HepG2 (cell line): Measurements from ENCODE around the gene TRMU. TPM values are rescaled to one million over a fixed set of nuclear protein-coding genes. Genes with fewer than 3 reads are reported as not detected.

Source experiments
- CREB3 ChIP-seq: sonication (generic); formaldehyde crosslinking; IDR thresholded peaks from 2 replicates; pipeline ENCODE4 v1.5.0; 2020; ENCODE audit warnings: missing genetic modification reagents
- ETV6 ChIP-seq: sonication (generic); formaldehyde crosslinking; conservative IDR thresholded peaks from 2 replicates; pipeline ENCODE4 v1.4.0; 2020; ENCODE audit warnings: missing genetic modification reagents
- IKZF5 ChIP-seq: IDR thresholded peaks from 2 replicates; pipeline ENCODE4 v1.6.1; 2018; ENCODE audit warnings: missing genetic modification reagents, mild to moderate bottlenecking, missing compliant biosample characterization
- SMAD9 ChIP-seq: sonication (generic); formaldehyde crosslinking; IDR thresholded peaks from 2 replicates; pipeline ENCODE4 v1.5.1; 2020; ENCODE audit warnings: mild to moderate bottlenecking, missing genetic modification reagents
- ZMYM2 ChIP-seq: sonication (generic); formaldehyde crosslinking; IDR thresholded peaks from 2 replicates; pipeline ENCODE4 v1.8.0; 2022; ENCODE audit warnings: mild to moderate bottlenecking, missing genetic modification reagents
- ZNF235 ChIP-seq: sonication (generic); formaldehyde crosslinking; IDR thresholded peaks from 2 replicates; pipeline ENCODE4 v1.8.1; 2023; ENCODE audit warnings: mild to moderate bottlenecking, missing genetic modification reagents, borderline replicate concordance
- ZNF615 ChIP-seq: sonication (generic); formaldehyde crosslinking; IDR thresholded peaks from 2 replicates; pipeline ENCODE4 v1.5.0; 2020; ENCODE audit warnings: mild to moderate bottlenecking, missing genetic modification reagents, borderline replicate concordance
- ZNF782 ChIP-seq: sonication (generic); formaldehyde crosslinking; IDR thresholded peaks from 2 replicates; pipeline ENCODE4 v1.4.0; 2020; ENCODE audit warnings: missing genetic modification reagents, mild to moderate bottlenecking, borderline replicate concordance
- ZNF790 ChIP-seq: sonication (generic); formaldehyde crosslinking; IDR thresholded peaks from 2 replicates; pipeline ENCODE4 v1.8.0; 2022; ENCODE audit warnings: missing genetic modification reagents, mild to moderate bottlenecking, borderline replicate concordance
- ZZZ3 ChIP-seq: sonication (generic); formaldehyde crosslinking; IDR thresholded peaks from 2 replicates; pipeline ENCODE4 v1.4.0; 2020; ENCODE audit warnings: missing genetic modification reagents, mild to moderate bottlenecking, borderline replicate concordance
- polyA plus RNA-seq, 8 experiments: library from polyadenylated mRNA; depleted of rRNA in 3 of 8; stranded (reverse) in 7 of 8; unstranded in 1 of 8; fragments of >200 nt; fragmentation: Illumina TruSeq in 4 of 8; extraction: Trizol in 4 of 8; gene quantifications; 2 replicates each; pipeline versions ENCODE4 v1.2.1 to v1.2.3, GENCODE V29; 2011 to 2016; ENCODE audit warnings: low read depth in 4 of 8, missing spikeins in 1 of 8, mixed read lengths in 1 of 8; ENCODE audit not compliant: insufficient read depth in 1 of 8
- total RNA-seq, 5 experiments: library from RNA; depleted of rRNA; stranded (reverse); fragments of >200 nt; fragmentation: Illumina TruSeq; extraction: Trizol; gene quantifications; 2 replicates each; pipeline ENCODE4 v1.2.3, GENCODE V29; 2016; ENCODE audit warnings: low read depth in 1 of 5
- TF ChIP-seq, protein P1 (sequence below): sonication (generic); formaldehyde crosslinking; IDR thresholded peaks from 2 replicates; pipeline ENCODE4 v1.4.0; 2020; ENCODE audit warnings: mild to moderate bottlenecking, low read depth, missing genetic modification reagents
- TF ChIP-seq, protein P2 (sequence below): sonication (generic); formaldehyde crosslinking; IDR thresholded peaks from 2 replicates; pipeline ENCODE4 v1.5.0; 2020; ENCODE audit warnings: missing genetic modification reagents, mild to moderate bottlenecking, borderline replicate concordance
- TF ChIP-seq, protein P3 (sequence below): sonication (generic); formaldehyde crosslinking; IDR thresholded peaks from 2 replicates; pipeline ENCODE4 v1.9.0; 2021; ENCODE audit warnings: missing genetic modification reagents, borderline replicate concordance
- TF ChIP-seq, protein P4 (sequence below): sonication (generic); formaldehyde crosslinking; IDR thresholded peaks from 2 replicates; pipeline ENCODE4 v1.8.1; 2023; ENCODE audit warnings: mild to moderate bottlenecking, missing genetic modification reagents, borderline replicate concordance
- TF ChIP-seq, protein P5 (sequence below): sonication (generic); formaldehyde crosslinking; IDR thresholded peaks from 2 replicates; pipeline ENCODE4 v1.4.0; 2020; ENCODE audit warnings: missing genetic modification reagents, borderline replicate concordance

Gene TRMU
- total and polyA plus RNA-seq, 2 of the 13 experiments (the other 11 are each of a cell fraction or from before 2014, with no cell fraction given) = 31.0 to 50.2 TPM

GRCh38 chr22:46377525-46378425 is 42.3 kb downstream of the TRMU start (continued):
- TF ChIP-seq, protein P1, sequence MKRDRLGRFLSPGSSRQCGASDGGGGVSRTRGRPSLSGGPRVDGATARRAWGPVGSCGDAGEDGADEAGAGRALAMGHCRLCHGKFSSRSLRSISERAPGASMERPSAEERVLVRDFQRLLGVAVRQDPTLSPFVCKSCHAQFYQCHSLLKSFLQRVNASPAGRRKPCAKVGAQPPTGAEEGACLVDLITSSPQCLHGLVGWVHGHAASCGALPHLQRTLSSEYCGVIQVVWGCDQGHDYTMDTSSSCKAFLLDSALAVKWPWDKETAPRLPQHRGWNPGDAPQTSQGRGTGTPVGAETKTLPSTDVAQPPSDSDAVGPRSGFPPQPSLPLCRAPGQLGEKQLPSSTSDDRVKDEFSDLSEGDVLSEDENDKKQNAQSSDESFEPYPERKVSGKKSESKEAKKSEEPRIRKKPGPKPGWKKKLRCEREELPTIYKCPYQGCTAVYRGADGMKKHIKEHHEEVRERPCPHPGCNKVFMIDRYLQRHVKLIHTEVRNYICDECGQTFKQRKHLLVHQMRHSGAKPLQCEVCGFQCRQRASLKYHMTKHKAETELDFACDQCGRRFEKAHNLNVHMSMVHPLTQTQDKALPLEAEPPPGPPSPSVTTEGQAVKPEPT (CRISPR knock-in tag) = no peak
- TF ChIP-seq ZZZ3 = 0 out of 2 replicates have a peak, but pooled peaks have one; percentile 14
- TF ChIP-seq, protein P2, sequence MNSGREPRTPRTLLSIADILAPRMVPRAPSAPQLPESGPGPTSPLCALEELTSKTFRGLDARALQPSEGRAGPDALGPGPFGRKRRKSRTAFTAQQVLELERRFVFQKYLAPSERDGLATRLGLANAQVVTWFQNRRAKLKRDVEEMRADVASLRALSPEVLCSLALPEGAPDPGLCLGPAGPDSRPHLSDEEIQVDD (CRISPR knock-in tag) = no peak
- peak; percentile 82; the same call in 1 of the 2 replicates for TF ChIP-seq IKZF5 (CRISPR knock-in tag)
- TF ChIP-seq, protein P3, sequence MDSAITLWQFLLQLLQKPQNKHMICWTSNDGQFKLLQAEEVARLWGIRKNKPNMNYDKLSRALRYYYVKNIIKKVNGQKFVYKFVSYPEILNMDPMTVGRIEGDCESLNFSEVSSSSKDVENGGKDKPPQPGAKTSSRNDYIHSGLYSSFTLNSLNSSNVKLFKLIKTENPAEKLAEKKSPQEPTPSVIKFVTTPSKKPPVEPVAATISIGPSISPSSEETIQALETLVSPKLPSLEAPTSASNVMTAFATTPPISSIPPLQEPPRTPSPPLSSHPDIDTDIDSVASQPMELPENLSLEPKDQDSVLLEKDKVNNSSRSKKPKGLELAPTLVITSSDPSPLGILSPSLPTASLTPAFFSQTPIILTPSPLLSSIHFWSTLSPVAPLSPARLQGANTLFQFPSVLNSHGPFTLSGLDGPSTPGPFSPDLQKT (CRISPR knock-in tag) = no peak
- TF ChIP-seq, protein P4, sequence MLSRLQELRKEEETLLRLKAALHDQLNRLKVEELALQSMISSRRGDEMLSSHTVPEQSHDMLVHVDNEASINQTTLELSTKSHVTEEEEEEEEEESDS (CRISPR knock-in tag) = 0 out of 2 replicates have a peak, but pooled peaks have one; percentile 46
- no peak for TF ChIP-seq ZNF615
- TF ChIP-seq CREB3 (CRISPR knock-in tag) = no peak
- peak; percentile 61; the same call in 1 of the 2 replicates for TF ChIP-seq ZNF782
- no peak for TF ChIP-seq ZMYM2 (CRISPR knock-in tag)
- TF ChIP-seq, protein P5, sequence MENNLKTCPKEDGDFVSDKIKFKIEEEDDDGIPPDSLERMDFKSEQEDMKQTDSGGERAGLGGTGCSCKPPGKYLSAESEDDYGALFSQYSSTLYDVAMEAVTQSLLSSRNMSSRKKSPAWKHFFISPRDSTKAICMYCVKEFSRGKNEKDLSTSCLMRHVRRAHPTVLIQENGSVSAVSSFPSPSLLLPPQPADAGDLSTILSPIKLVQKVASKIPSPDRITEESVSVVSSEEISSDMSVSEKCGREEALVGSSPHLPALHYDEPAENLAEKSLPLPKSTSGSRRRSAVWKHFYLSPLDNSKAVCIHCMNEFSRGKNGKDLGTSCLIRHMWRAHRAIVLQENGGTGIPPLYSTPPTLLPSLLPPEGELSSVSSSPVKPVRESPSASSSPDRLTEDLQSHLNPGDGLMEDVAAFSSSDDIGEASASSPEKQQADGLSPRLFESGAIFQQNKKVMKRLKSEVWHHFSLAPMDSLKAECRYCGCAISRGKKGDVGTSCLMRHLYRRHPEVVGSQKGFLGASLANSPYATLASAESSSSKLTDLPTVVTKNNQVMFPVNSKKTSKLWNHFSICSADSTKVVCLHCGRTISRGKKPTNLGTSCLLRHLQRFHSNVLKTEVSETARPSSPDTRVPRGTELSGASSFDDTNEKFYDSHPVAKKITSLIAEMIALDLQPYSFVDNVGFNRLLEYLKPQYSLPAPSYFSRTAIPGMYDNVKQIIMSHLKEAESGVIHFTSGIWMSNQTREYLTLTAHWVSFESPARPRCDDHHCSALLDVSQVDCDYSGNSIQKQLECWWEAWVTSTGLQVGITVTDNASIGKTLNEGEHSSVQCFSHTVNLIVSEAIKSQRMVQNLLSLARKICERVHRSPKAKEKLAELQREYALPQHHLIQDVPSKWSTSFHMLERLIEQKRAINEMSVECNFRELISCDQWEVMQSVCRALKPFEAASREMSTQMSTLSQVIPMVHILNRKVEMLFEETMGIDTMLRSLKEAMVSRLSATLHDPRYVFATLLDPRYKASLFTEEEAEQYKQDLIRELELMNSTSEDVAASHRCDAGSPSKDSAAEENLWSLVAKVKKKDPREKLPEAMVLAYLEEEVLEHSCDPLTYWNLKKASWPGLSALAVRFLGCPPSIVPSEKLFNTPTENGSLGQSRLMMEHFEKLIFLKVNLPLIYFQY (CRISPR knock-in tag) = peak; percentile 98; the same call in 1 of the 2 replicates
- TF ChIP-seq ETV6 (CRISPR knock-in tag) = no peak
- TF ChIP-seq SMAD9 = no peak
- TF ChIP-seq ZNF790 (CRISPR knock-in tag) = no peak; the same call in 1 of the 2 replicates
- TF ChIP-seq ZNF235 = no peak
